Neuronal stem cell (in vitro differentiated cells): ENCODE data around the gene CST3.
A peak's percentile ranks its signal among the peaks of the same experiment; 100 is the strongest.

Experiments used
- DNase-seq: peaks from one replicate; pipeline ENCODE4 v3.0.0-alpha.2; 2013; ENCODE audit warnings: low spot score
- H2AFZ ChIP-seq: one replicate; pipeline ENCODE4 v1.6.1; 2013; ENCODE audit warnings: mild to moderate bottlenecking, low read length, inconsistent platforms
- H2AK5ac ChIP-seq: 2 replicates; pipeline ENCODE4 v1.6.1; 2013; ENCODE audit warnings: low read depth, mild to moderate bottlenecking, inconsistent platforms, low read length, moderate library complexity, mixed read lengths
- H2BK120ac ChIP-seq: 2 replicates; pipeline ENCODE4 v1.6.1; 2013; ENCODE audit warnings: low read depth, mild to moderate bottlenecking, inconsistent platforms, low read length, moderate library complexity, mixed read lengths
- H2BK12ac ChIP-seq: one replicate; pipeline ENCODE4 v1.6.1; 2013; ENCODE audit warnings: low read length, inconsistent platforms
- H2BK15ac ChIP-seq: 2 replicates; pipeline ENCODE4 v1.6.1; 2013; ENCODE audit warnings: mild to moderate bottlenecking, low read length, inconsistent platforms, mixed read lengths
- H2BK5ac ChIP-seq: one replicate; pipeline ENCODE4 v1.6.1; 2013; ENCODE audit warnings: inconsistent platforms, mild to moderate bottlenecking, low read length, moderate library complexity
- H3K14ac ChIP-seq: one replicate; pipeline ENCODE4 v1.6.1; 2013; ENCODE audit warnings: low read length, inconsistent platforms
- H3K18ac ChIP-seq: 2 replicates; pipeline ENCODE4 v1.6.1; 2013; ENCODE audit warnings: low read length, inconsistent platforms
- H3K23ac ChIP-seq: 2 replicates; pipeline ENCODE4 v1.6.1; 2013; ENCODE audit warnings: low read depth, mild to moderate bottlenecking, mixed read lengths, low read length, inconsistent platforms; ENCODE audit not compliant: poor library complexity
- H3K27ac ChIP-seq: replicated peaks from 3 replicates; pipeline ENCODE4 v1.5.1; 2013; ENCODE audit warnings: low read length, inconsistent platforms
- H3K27me3 ChIP-seq, 3 experiments: 2 replicates each; pipeline ENCODE4 v1.6.1; 2013; ENCODE audit warnings: low read length in 3 of 3, mild to moderate bottlenecking in 2 of 3, inconsistent platforms in 1 of 3, low read depth in 1 of 3, mixed read lengths in 1 of 3, moderate library complexity in 1 of 3; ENCODE audit not compliant: control insufficient read depth in 3 of 3, insufficient read depth in 3 of 3
- H3K36me3 ChIP-seq, 2 donors: replicated peaks in 1 of 2; 2 replicates each; pipeline ENCODE4 v1.6.1; 2013; ENCODE audit warnings: low read length in 2 of 2; ENCODE audit not compliant: control insufficient read depth in 2 of 2, insufficient read depth in 2 of 2
- H3K4ac ChIP-seq: 2 replicates; pipeline ENCODE4 v1.6.1; 2013; ENCODE audit warnings: inconsistent platforms, mild to moderate bottlenecking, low read length, moderate library complexity
- H3K4me1 ChIP-seq, 2 donors: 1 replicate in 1 of 2; 2 replicates in 1 of 2; pipeline ENCODE4 v1.6.1; 2013; ENCODE audit warnings: low read length in 2 of 2, low read depth in 1 of 2; ENCODE audit not compliant: control insufficient read depth in 2 of 2, insufficient read depth in 1 of 2
- H3K4me2 ChIP-seq: one replicate; pipeline ENCODE4 v1.6.1; 2013; ENCODE audit warnings: mild to moderate bottlenecking, low read length, inconsistent platforms; ENCODE audit not compliant: insufficient read depth, poor library complexity, severe bottlenecking
- H3K4me3 ChIP-seq, 2 donors: 2 replicates each; pipeline ENCODE4 v1.5.1; 2013; ENCODE audit warnings: low read length in 2 of 2, mild to moderate bottlenecking in 2 of 2, inconsistent platforms in 1 of 2, moderate library complexity in 1 of 2
- H3K79me1 ChIP-seq: one replicate; pipeline ENCODE4 v1.6.1; 2013; ENCODE audit warnings: low read depth, mild to moderate bottlenecking, inconsistent platforms, low read length, moderate library complexity
- H3K9ac ChIP-seq: one replicate; pipeline ENCODE4 v1.6.1; 2013; ENCODE audit warnings: mild to moderate bottlenecking, low read depth, low read length, inconsistent platforms; ENCODE audit not compliant: poor library complexity
- H3K9me3 ChIP-seq, 2 donors: replicated peaks in 1 of 2; 2 replicates each; pipeline versions ENCODE3 to v1.6.1; 2013; ENCODE audit warnings: low read length in 2 of 2, mild to moderate bottlenecking in 2 of 2, inconsistent platforms in 1 of 2, low read depth in 1 of 2, mixed read lengths in 1 of 2, moderate library complexity in 1 of 2; ENCODE audit not compliant: control insufficient read depth in 2 of 2, insufficient read depth in 1 of 2
- H4K8ac ChIP-seq: one replicate; pipeline ENCODE4 v1.6.1; 2013; ENCODE audit warnings: low read depth, mild to moderate bottlenecking, inconsistent platforms, low read length, moderate library complexity
- H4K91ac ChIP-seq: one replicate; pipeline ENCODE4 v1.6.1; 2013; ENCODE audit warnings: low read length, low read depth, mild to moderate bottlenecking, inconsistent platforms; ENCODE audit not compliant: poor library complexity
- WGBS, 2 donors: extraction: QIAGEN DNeasy Blood & Tissue Kit; methylation state at CpG; one replicate each; pipeline ENCODE4 v1.1.7; 2013; ENCODE audit warnings: missing lambda C conversion rate in 2 of 2, mixed read lengths in 1 of 2; ENCODE audit not compliant: insufficient read length in 2 of 2, insufficient replicate concordance in 1 of 2; ENCODE audit errors: extremely low coverage in 2 of 2; 5-methylcytosine and 5-hydroxymethylcytosine counted together

Gene CST3

DNA sequence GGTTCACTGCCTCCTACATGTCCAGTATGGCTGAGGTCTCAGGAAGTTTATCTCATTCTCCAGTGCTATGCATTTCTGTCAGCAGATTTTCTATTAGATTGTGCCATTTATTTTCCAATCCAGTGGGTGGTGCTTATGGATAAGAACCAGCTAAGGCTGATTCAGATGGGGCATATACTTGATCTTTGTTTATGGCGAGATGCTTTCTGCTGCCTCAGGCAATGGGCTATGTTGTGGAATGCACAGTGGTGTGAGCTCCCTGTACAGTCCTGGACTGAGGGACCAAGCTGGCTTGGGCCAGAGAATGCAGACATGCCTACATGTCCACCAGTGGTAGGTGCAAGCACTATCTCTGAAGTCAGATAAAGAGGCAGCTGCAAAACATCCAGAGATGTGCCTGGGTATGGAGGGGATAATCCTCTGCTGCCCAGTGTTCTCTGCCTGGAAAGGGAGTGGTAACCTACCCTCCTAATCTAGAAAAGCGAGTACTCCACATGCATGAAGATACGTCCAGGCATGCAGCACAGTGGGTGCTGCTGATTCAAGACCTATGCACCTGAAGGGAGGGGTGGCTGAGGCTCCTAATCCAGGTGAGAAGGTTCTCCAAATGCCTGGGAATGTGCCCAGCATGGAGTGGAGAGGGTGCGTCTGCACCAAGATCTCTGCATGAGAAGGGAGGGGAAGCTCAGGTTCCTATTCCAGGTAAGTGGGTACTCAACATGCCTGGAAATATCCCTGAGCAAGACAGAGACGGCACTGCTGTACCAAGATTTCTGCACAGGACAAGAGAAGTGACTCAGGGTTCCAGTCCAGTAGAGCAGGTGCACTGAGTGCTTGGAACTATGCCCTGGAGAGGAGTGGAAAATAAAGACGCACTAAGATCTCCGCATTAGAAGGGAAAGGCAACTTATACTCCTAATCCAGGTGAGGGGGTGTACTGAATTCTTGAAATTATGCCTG lies 41.7 kb upstream of the CST3 start:
- WGBS, 2 donors: no CpG with 5 or more reads among the region's 7 CpGs
- no peaks in the 10 kb centered on the region for H3K4me1 ChIP-seq
- H3K27me3 ChIP-seq: no peaks in the 10 kb centered on the region

DNA sequence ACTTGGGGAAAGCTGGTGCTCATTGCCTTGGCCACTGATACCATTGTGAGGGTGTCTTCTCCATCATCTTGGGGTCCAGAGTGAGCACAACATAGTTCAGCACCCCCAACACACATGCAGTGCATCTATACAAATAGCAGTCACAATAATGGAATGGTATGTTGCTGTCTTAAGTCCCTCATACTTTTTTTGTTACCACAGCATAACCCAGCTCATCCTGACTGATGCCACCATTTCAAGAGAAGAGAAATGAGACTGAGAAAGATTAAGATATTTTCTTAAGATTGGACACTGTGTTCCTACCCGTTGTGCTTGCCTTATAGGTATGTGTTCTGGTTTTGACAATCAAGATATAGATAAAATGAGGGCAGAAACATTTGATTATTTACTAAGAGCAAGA lies 35.5 kb upstream of the CST3 start:
- Histone ChIP-seq H3K79me1 (no peaks in the 10 kb centered on the region), H3K4me2 (no peak overlapping the region), H3K9ac (no peak overlapping the region), H2AK5ac (no peak overlapping the region), H2BK5ac (no peak overlapping the region), H2BK120ac (no peak overlapping the region), H4K8ac (no peak overlapping the region), H3K23ac (no peak overlapping the region), H3K9me3 (peaks cover 0 to 2% of the 10 kb centered on the region in 2 donors), H3K4ac (no peak overlapping the region), H3K4me1 (no peaks in the 10 kb centered on the region), H4K91ac (no peak overlapping the region), H3K36me3 (no peaks in the 10 kb centered on the region), H3K18ac (no peak overlapping the region), H3K27ac (no peak overlapping the region), H2BK12ac (no peak overlapping the region), H3K27me3 (no peaks in the 10 kb centered on the region), H3K4me3 (no peak overlapping the region), H2BK15ac (no peak overlapping the region), H3K14ac (no peak overlapping the region), H2AFZ (no peak overlapping the region)
- WGBS, 2 donors: no CpG with 5 or more reads among the region's 1 CpG
- DNase-seq: no peak

More for the DNA sequence above, 41.7 kb upstream of the CST3 start:
- H2AFZ ChIP-seq: no peak overlapping the region
- H3K4ac ChIP-seq: no peak overlapping the region
- H3K9ac ChIP-seq: no peak overlapping the region
- H3K4me3 ChIP-seq: peak overlapping the region in 1 of 2 donors; percentile 43
- no peak overlapping the region for H3K14ac ChIP-seq
- no peak for DNase-seq
- no peak overlapping the region for H2BK5ac ChIP-seq
- no peaks in the 10 kb centered on the region for H3K79me1 ChIP-seq
- no peak overlapping the region for H4K8ac ChIP-seq
- no peak overlapping the region for H2BK12ac ChIP-seq
- H3K27ac ChIP-seq: no peak overlapping the region
- no peak overlapping the region for H2BK120ac ChIP-seq
- no peaks in the 10 kb centered on the region for H3K9me3 ChIP-seq
- no peaks in the 10 kb centered on the region for H3K36me3 ChIP-seq
- no peak overlapping the region for H3K18ac ChIP-seq
- no peak overlapping the region for H3K4me2 ChIP-seq
- no peak overlapping the region for H3K23ac ChIP-seq
- no peak overlapping the region for H2BK15ac ChIP-seq
- H2AK5ac ChIP-seq: no peak overlapping the region
- H4K91ac ChIP-seq: no peak overlapping the region

DNA sequence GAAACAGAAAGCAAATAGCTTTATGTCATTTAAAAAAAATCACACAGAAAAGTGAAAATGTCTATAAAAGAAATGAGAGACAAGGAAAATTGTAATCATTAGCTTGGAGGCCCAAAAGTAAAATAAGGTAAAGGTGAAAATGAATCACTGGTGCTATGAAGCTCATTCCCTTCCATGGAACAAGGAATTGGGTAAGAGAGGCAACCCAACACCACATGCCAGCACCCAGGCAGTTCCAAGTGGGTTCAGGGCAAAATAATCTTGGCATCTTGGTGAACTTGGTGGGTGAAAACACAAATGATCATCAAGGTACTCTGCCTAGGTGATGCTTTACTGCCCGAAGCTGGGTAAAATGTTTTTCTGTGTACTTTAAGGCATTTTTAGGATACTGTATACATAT lies 34.4 kb upstream of the CST3 start:
- no peak overlapping the region for H3K14ac ChIP-seq
- H3K4me2 ChIP-seq: no peak overlapping the region
- H3K27me3 ChIP-seq: no peaks in the 10 kb centered on the region
- no peak overlapping the region for H4K8ac ChIP-seq
- no peak overlapping the region for H3K4ac ChIP-seq
- H3K36me3 ChIP-seq: no peaks in the 10 kb centered on the region
- H2BK15ac ChIP-seq: no peak overlapping the region
- H3K79me1 ChIP-seq: no peaks in the 10 kb centered on the region
- H3K4me3 ChIP-seq: no peak overlapping the region
- no peak overlapping the region for H2BK12ac ChIP-seq
- no peak overlapping the region for H2AFZ ChIP-seq
- no peak overlapping the region for H2BK120ac ChIP-seq
- H3K27ac ChIP-seq: no peak overlapping the region
- H2BK5ac ChIP-seq: no peak overlapping the region
- H3K4me1 ChIP-seq: no peaks in the 10 kb centered on the region
- no peak overlapping the region for H3K23ac ChIP-seq
- no peak overlapping the region for H3K18ac ChIP-seq
- no CpG with 5 or more reads among the region's 1 CpG for WGBS, 2 donors
- H3K9me3 ChIP-seq: peaks cover 0 to 2% of the 10 kb centered on the region in 2 donors
- no peak overlapping the region for H3K9ac ChIP-seq
- H2AK5ac ChIP-seq: no peak overlapping the region
- no peak for DNase-seq
- no peak overlapping the region for H4K91ac ChIP-seq

DNA sequence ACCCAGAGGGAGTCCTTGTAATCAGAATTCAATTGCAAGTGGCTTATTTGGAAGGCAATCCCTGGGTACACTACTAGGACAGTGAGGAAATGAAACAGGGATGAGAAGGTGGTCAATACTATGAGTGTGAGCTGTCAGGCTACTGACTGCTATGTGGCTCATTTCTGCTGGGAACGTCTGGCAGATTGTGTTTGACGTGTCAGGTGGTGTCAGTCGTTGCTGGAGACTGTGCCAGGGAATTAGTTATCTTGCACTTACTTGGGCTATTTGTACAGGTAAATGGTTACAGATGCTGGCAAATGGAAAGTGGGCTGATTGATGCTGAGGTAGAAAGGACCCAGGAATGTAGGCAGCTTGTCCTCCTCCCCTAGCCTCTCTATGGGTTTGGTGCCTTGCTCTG lies 33.7 kb upstream of the CST3 start:
- DNase-seq: no peak
- Histone ChIP-seq H3K14ac (peak overlapping the region; percentile 38), H2BK5ac (no peak overlapping the region), H4K91ac (no peak overlapping the region), H3K79me1 (no peaks in the 10 kb centered on the region), H3K9me3 (peaks cover 0 to 2% of the 10 kb centered on the region in 2 donors), H2BK15ac (no peak overlapping the region), H2BK120ac (no peak overlapping the region), H2BK12ac (no peak overlapping the region), H3K36me3 (no peaks in the 10 kb centered on the region), H3K4me2 (no peak overlapping the region), H3K4ac (no peak overlapping the region), H3K4me3 (no peak overlapping the region), H3K27me3 (peaks cover 0 to 2% (median 0%) of the 10 kb centered on the region in 3 experiments), H2AK5ac (no peak overlapping the region), H3K9ac (no peak overlapping the region), H3K27ac (no peak overlapping the region), H4K8ac (no peak overlapping the region), H3K23ac (no peak overlapping the region), H2AFZ (no peak overlapping the region), H3K18ac (no peak overlapping the region), H3K4me1 (no peaks in the 10 kb centered on the region)
- no CpG with 5 or more reads among the region's 3 CpGs for WGBS, 2 donors
